ENCODE results near the gene ASB3.

ASB3 gene

GRCh38 chr2:53655256-53655655, 131.5 kb downstream of the ASB3 start:
- Histone ChIP-seq H3K9ac (no peak overlapping the region), H3K27ac (no peak overlapping the region), H3K79me2 (ENCODE audit: insufficient read depth, low read depth) (no peaks in the 10 kb centered on the region), H4K20me1 (ENCODE audit: insufficient read depth) (no peaks in the 10 kb centered on the region), H3K4me3 (IDR thresholded peaks at IDR 0.05; ENCODE audit: insufficient read depth, low read depth, low read length) (no peak overlapping the region), H3K27me3 (ENCODE audit: insufficient read depth, low read depth) (no peaks in the 10 kb centered on the region), H3K36me3 (ENCODE audit: insufficient read depth) (no peaks in the 10 kb centered on the region), H3K4me1 (ENCODE audit: low read depth, poor library complexity, severe bottlenecking) (no peaks in the 10 kb centered on the region), H3K4me2 (no peak overlapping the region), H2AFZ (ENCODE audit: low read depth) (no peak overlapping the region)
- TF ChIP-seq CTCF (conservative IDR thresholded peaks at IDR 0.05; ENCODE audit: low read depth, low read length), result no peak

- Histone ChIP-seq H3K4me2 (no peak overlapping the region), H3K79me2 (ENCODE audit: insufficient read depth, low read depth) (no peaks in the 10 kb centered on the region), H3K36me3 (ENCODE audit: insufficient read depth) (no peaks in the 10 kb centered on the region), H3K4me3 (IDR thresholded peaks at IDR 0.05; ENCODE audit: insufficient read depth, low read depth, low read length) (no peak overlapping the region), H2AFZ (ENCODE audit: low read depth) (no peak overlapping the region), H3K9ac (no peak overlapping the region), H3K27me3 (ENCODE audit: insufficient read depth, low read depth) (no peaks in the 10 kb centered on the region), H3K27ac (no peak overlapping the region), H4K20me1 (ENCODE audit: insufficient read depth) (no peaks in the 10 kb centered on the region), H3K4me1 (ENCODE audit: low read depth, poor library complexity, severe bottlenecking) (no peaks in the 10 kb centered on the region)
- no peak for TF ChIP-seq CTCF (conservative IDR thresholded peaks at IDR 0.05; ENCODE audit: low read depth, low read length)
Observed at GRCh38 chr2:53654396-53654795, 132.4 kb downstream of the ASB3 start.

GRCh38 chr2:53652131-53652530, 134.6 kb downstream of the ASB3 start:
- Histone ChIP-seq H3K27me3 (ENCODE audit: insufficient read depth, low read depth) (no peaks in the 10 kb centered on the region), H2AFZ (ENCODE audit: low read depth) (no peak overlapping the region), H3K4me2 (no peak overlapping the region), H3K27ac (no peak overlapping the region), H3K4me3 (IDR thresholded peaks at IDR 0.05; ENCODE audit: insufficient read depth, low read depth, low read length) (no peak overlapping the region), H4K20me1 (ENCODE audit: insufficient read depth) (no peaks in the 10 kb centered on the region), H3K9ac (no peak overlapping the region), H3K4me1 (ENCODE audit: low read depth, poor library complexity, severe bottlenecking) (no peaks in the 10 kb centered on the region), H3K36me3 (ENCODE audit: insufficient read depth) (no peaks in the 10 kb centered on the region), H3K79me2 (ENCODE audit: insufficient read depth, low read depth) (no peaks in the 10 kb centered on the region)
- no peak for TF ChIP-seq CTCF (conservative IDR thresholded peaks at IDR 0.05; ENCODE audit: low read depth, low read length)

- no peak for TF ChIP-seq CTCF (conservative IDR thresholded peaks at IDR 0.05; ENCODE audit: low read depth, low read length)
- Histone ChIP-seq H3K4me2 (no peak overlapping the region), H3K79me2 (ENCODE audit: insufficient read depth, low read depth) (no peaks in the 10 kb centered on the region), H3K4me3 (IDR thresholded peaks at IDR 0.05; ENCODE audit: insufficient read depth, low read depth, low read length) (no peak overlapping the region), H3K36me3 (ENCODE audit: insufficient read depth) (no peaks in the 10 kb centered on the region), H3K27me3 (ENCODE audit: insufficient read depth, low read depth) (no peaks in the 10 kb centered on the region), H3K9ac (no peak overlapping the region), H3K4me1 (ENCODE audit: low read depth, poor library complexity, severe bottlenecking) (no peaks in the 10 kb centered on the region), H3K27ac (no peak overlapping the region), H4K20me1 (ENCODE audit: insufficient read depth) (no peaks in the 10 kb centered on the region), H2AFZ (ENCODE audit: low read depth) (no peak overlapping the region)
Observed at GRCh38 chr2:53646788-53647187, 140.0 kb downstream of the ASB3 start.

GRCh38 chr2:53641290-53641689, 145.5 kb downstream of the ASB3 start:
- Histone ChIP-seq H3K27ac (no peak overlapping the region), H3K4me2 (no peak overlapping the region), H3K36me3 (ENCODE audit: insufficient read depth) (no peaks in the 10 kb centered on the region), H2AFZ (ENCODE audit: low read depth) (no peak overlapping the region), H4K20me1 (ENCODE audit: insufficient read depth) (no peaks in the 10 kb centered on the region), H3K27me3 (ENCODE audit: insufficient read depth, low read depth) (no peaks in the 10 kb centered on the region), H3K4me3 (IDR thresholded peaks at IDR 0.05; ENCODE audit: insufficient read depth, low read depth, low read length) (no peak overlapping the region), H3K79me2 (ENCODE audit: insufficient read depth, low read depth) (no peaks in the 10 kb centered on the region), H3K9ac (no peak overlapping the region), H3K4me1 (ENCODE audit: low read depth, poor library complexity, severe bottlenecking) (no peaks in the 10 kb centered on the region)
- no peak for TF ChIP-seq CTCF (conservative IDR thresholded peaks at IDR 0.05; ENCODE audit: low read depth, low read length)
